Measurements from ENCODE around the gene SMPX. TPM values are rescaled to one million over a fixed set of nuclear protein-coding genes. Genes with fewer than 3 reads are reported as not detected.

SMPX gene
- total RNA-seq, 2 experiments from 2014 or later: not detected

GRCh38 chrX:21658152-21658737 is 99.7 kb downstream of the SMPX start, which contains the start of gene KLHL34:
TSS of gene KLHL34 (minus strand) at chrX:21658330. CDS start at chrX:21657788, 542 bp downstream.
- Mint-ChIP-seq H3K27me3 (peaks cover 3% of the 10 kb centered on the region), H3K27ac (no peak within 1 kb of the TSS), H3K4me3 (peak within 1 kb of the TSS; percentile 61), H3K9me3 (no peaks in the 10 kb centered on the region), H3K36me3 (ENCODE audit: low read depth) (peaks cover 3% of the 10 kb centered on the region), H3K4me1 (ENCODE audit: low read depth) (peaks cover 2% of the 10 kb centered on the region)
- ATAC-seq (peak; percentile 62), DNase-seq (no peak)
- CTCF ChIA-PET: interaction anchor here (1.4 kb wide), 1 partner anchor 1128 kb away, joined by 3 read pairs; no protein-coding TSS in a partner anchor
- intact Hi-C loops (cut with micrococcal nuclease): no loop called here
- no peak for TF ChIP-seq CTCF (IDR thresholded peaks at IDR 0.05)
- POLR2A ChIA-PET: no interaction called here

GRCh38 chrX:21657318-21658151 is 100.4 kb downstream of the SMPX start:
- H3K4me1 Mint-ChIP-seq (ENCODE audit: low read depth): peaks cover 2% of the 10 kb centered on the region
- ATAC-seq: peak; percentile 62
- H3K9me3 Mint-ChIP-seq: no peaks in the 10 kb centered on the region
- CTCF ChIA-PET: no interaction called here
- no peak for DNase-seq
- peaks cover 3% of the 10 kb centered on the region for H3K36me3 Mint-ChIP-seq (ENCODE audit: low read depth)
- H3K27ac Mint-ChIP-seq: no peak overlapping the region
- POLR2A ChIA-PET: no interaction called here
- no peak for TF ChIP-seq CTCF (IDR thresholded peaks at IDR 0.05)
- intact Hi-C loops (cut with micrococcal nuclease): no loop called here
- H3K27me3 Mint-ChIP-seq: peaks cover 3% of the 10 kb centered on the region
- H3K4me3 Mint-ChIP-seq: peak overlapping the region; percentile 61

- Mint-ChIP-seq H3K36me3 (ENCODE audit: low read depth) (peaks cover 3% of the 10 kb centered on the region), H3K9me3 (no peaks in the 10 kb centered on the region), H3K27me3 (peaks cover 3% of the 10 kb centered on the region), H3K4me3 (no peak overlapping the region), H3K4me1 (ENCODE audit: low read depth) (peaks cover 2% of the 10 kb centered on the region), H3K27ac (no peak overlapping the region)
- ATAC-seq (no peak), DNase-seq (no peak)
- intact Hi-C loops (cut with micrococcal nuclease): no loop called here
- CTCF ChIA-PET: no interaction called here
- POLR2A ChIA-PET: no interaction called here
- TF ChIP-seq CTCF (IDR thresholded peaks at IDR 0.05): no peak
Observed at GRCh38 chrX:21656587-21657317, 101.2 kb downstream of the SMPX start.

Other genes starting within 250 kb of the SMPX start
- under 1 TPM; 0.47 to 0.77 TPM for gene KLHL34, start 99.8 kb downstream of the SMPX start, total RNA-seq
- gene MBTPS2, start 81.5 kb upstream of the SMPX start, total RNA-seq: 10 to 100 TPM; 12.6 to 12.8 TPM
- 1 to 10 TPM; 2.0 to 2.3 TPM for gene YY2, start 97.9 kb upstream of the SMPX start, total RNA-seq
- gene SMS, start 182.6 kb upstream of the SMPX start, total RNA-seq: 100 to 1,000 TPM; 175 to 184 TPM